Stimulated activated CD4-positive, alpha-beta T cell treated with anti-CD3 and anti-CD28 coated beads, Interleukin-15, amount 100 ng/mL, for 48 hours (primary cell): ENCODE results near the gene DALRD3.

ENCODE experiments used
- DNase-seq, 2 donors: peaks; one replicate each; pipeline ENCODE4 v3.0.0-alpha.2; 2020; ENCODE audit warnings: low read depth in 2 of 2

The DALRD3 gene

GRCh38 chr3:49017971-49018706 lies at the start of gene DALRD3:
TSS of gene DALRD3 (minus strand) at chr3:49018580. CDS start at chr3:49018564, 16 bp downstream.
- DNase-seq: peak in 1 of 2 donors; percentile 40

GRCh38 chr3:49058011-49058410 lies 39.6 kb upstream of the DALRD3 start:
- no peak for DNase-seq

- DNase-seq: no peak
These were observed 38.9 kb upstream of the DALRD3 start for GRCh38 chr3:49057268-49057667.

GRCh38 chr3:49054344-49054862 lies 36.0 kb upstream of the DALRD3 start:
- no peak for DNase-seq

GRCh38 chr3:49053543-49053942 lies 35.2 kb upstream of the DALRD3 start:
- no peak for DNase-seq

GRCh38 chr3:49035281-49035680 lies 16.9 kb upstream of the DALRD3 start:
- no peak for DNase-seq

- DNase-seq: no peak
These were observed 16.3 kb upstream of the DALRD3 start for GRCh38 chr3:49034650-49035049.

GRCh38 chr3:49032646-49033304 lies 14.4 kb upstream of the DALRD3 start:
- no peak for DNase-seq

- no peak for DNase-seq
These were observed 11.9 kb upstream of the DALRD3 start for GRCh38 chr3:49030321-49030720.

- DNase-seq: no peak
These were observed 11.1 kb upstream of the DALRD3 start for GRCh38 chr3:49029563-49029884.

GRCh38 chr3:49028673-49029562 lies 10.5 kb upstream of the DALRD3 start, which contains the start of gene IMPDH2:
TSS of gene IMPDH2 (minus strand) at chr3:49029398. CDS start at chr3:49029350, 48 bp downstream.
- DNase-seq: peak; percentile 87 to 91

GRCh38 chr3:49028298-49028672 lies 9.9 kb upstream of the DALRD3 start:
- no peak for DNase-seq

- no peak for DNase-seq
These were observed 9.3 kb upstream of the DALRD3 start for GRCh38 chr3:49027634-49028033.

GRCh38 chr3:49026536-49026935 lies 8.2 kb upstream of the DALRD3 start:
- no peak for DNase-seq

- no peak for DNase-seq
These were observed 7.6 kb upstream of the DALRD3 start for GRCh38 chr3:49025793-49026520.

GRCh38 chr3:49025005-49025792 lies 6.8 kb upstream of the DALRD3 start:
- no peak for DNase-seq

- no peak for DNase-seq
These were observed 6.1 kb upstream of the DALRD3 start for GRCh38 chr3:49024449-49024848.

- DNase-seq: no peak
These were observed 5.4 kb upstream of the DALRD3 start for GRCh38 chr3:49023775-49024174.

- DNase-seq: no peak
These were observed 4.3 kb upstream of the DALRD3 start for GRCh38 chr3:49022688-49023171.
